K562 (cell line): ENCODE results near the gene CYSTM1. TPM values are rescaled to one million over a fixed set of nuclear protein-coding genes. Genes with fewer than 3 reads are reported as not detected.

Experiments used
- ATAC-seq: fragments of 200-7000 bp; cut with Tn5 transposase; 3 replicates; pipeline ENCODE4 v1.9.1; 2020; ENCODE audit warnings: moderate library complexity
- BruUV-seq: library from RNA; stranded (reverse); fragments of 400-500 nt; replicated peaks from 2 replicates; lab custom pipeline; 2021; lab: Mats Ljungman, UMichigan
- CTCF ChIA-PET: fragments of 300-600 bp; formaldehyde crosslinking; extraction: SDS; loops from one replicate; lab custom pipeline; 2021; ENCODE audit warnings: low intra/inter-chr PET ratio; lab: Yijun Ruan, JAX
- POLR2A ChIA-PET: fragments of 300-600, 350-650 bp; sonication (Branson Sonifier 250); formaldehyde crosslinking; extraction: SDS; loops from one replicate; lab custom pipeline; 2021; ENCODE audit warnings: antibody characterized with exemption, inconsistent platforms; lab: Yijun Ruan, JAX
- DNase-seq, 4 experiments: peaks; one replicate each; pipeline versions ENCODE4 v3.0.0 to v3.0.0-alpha.2; 2011 to 2018; ENCODE audit warnings: low spot score in 3 of 4, mixed read lengths in 3 of 4; ENCODE audit errors: extremely low read depth in 1 of 4
- FAIRE-seq: peaks from 2 replicates; lab custom pipeline; 2011; peaks lifted over from hg19 to GRCh38; lab: Jason Lieb, UNC
- H2AFZ ChIP-seq: 2 replicates; pipeline ENCODE4 v1.6.0; 2011; ENCODE audit warnings: low read depth, low read length, control low read depth, inconsistent platforms
- H3K27ac ChIP-seq: fragments of 200-600 bp; 3 replicates; pipeline ENCODE4 v1.8.0; 2011; ENCODE audit warnings: low read depth, mild to moderate bottlenecking, control low read depth, inconsistent platforms, low read length, moderate library complexity, mixed read lengths; ENCODE audit errors: extremely low read depth
- H3K27me3 ChIP-seq, 2 experiments: fragments of 300-600 bp in 1 of 2; 2 replicates in 1 of 2; 3 replicates in 1 of 2; pipeline versions ENCODE4 v1.6.0 to v1.8.0; 2011; ENCODE audit warnings: inconsistent platforms in 2 of 2, low read length in 2 of 2, mild to moderate bottlenecking in 1 of 2, mixed read lengths in 1 of 2, moderate library complexity in 1 of 2; ENCODE audit not compliant: control insufficient read depth in 2 of 2, insufficient read depth in 2 of 2
- H3K36me3 ChIP-seq: fragments of 300-600 bp; 3 replicates; pipeline ENCODE4 v1.8.0; 2011; ENCODE audit warnings: mild to moderate bottlenecking, low read length, inconsistent platforms; ENCODE audit not compliant: control insufficient read depth, insufficient read depth
- H3K4me1 ChIP-seq, 2 experiments: fragments of 200-600 bp in 1 of 2; replicated peaks in 1 of 2; 2 replicates in 1 of 2; 3 replicates in 1 of 2; pipeline versions ENCODE4 v1.5.1 to v1.8.0; 2011; ENCODE audit warnings: inconsistent platforms in 2 of 2, low read length in 2 of 2, mild to moderate bottlenecking in 1 of 2, mixed read lengths in 1 of 2, moderate library complexity in 1 of 2; ENCODE audit not compliant: control insufficient read depth in 2 of 2, insufficient read depth in 2 of 2
- H3K4me2 ChIP-seq: 2 replicates; pipeline ENCODE4 v1.6.1; 2011; ENCODE audit warnings: low read length, control low read depth, inconsistent platforms, mixed read lengths; ENCODE audit not compliant: insufficient read depth
- H3K4me3 ChIP-seq: fragments of 200-600 bp; sonication (generic), shearing (Covaris generic); 2 replicates; pipeline ENCODE4 v1.5.1; 2016; ENCODE audit warnings: control low read depth, inconsistent platforms
- H3K79me2 ChIP-seq: fragments of 200-600 bp; 3 replicates; pipeline ENCODE4 v1.8.0; 2011; ENCODE audit warnings: low read length, inconsistent platforms; ENCODE audit not compliant: control insufficient read depth, insufficient read depth
- H3K9ac ChIP-seq, 2 experiments: 2 replicates each; pipeline versions ENCODE4 v1.6.0 to v1.6.1; 2011; ENCODE audit warnings: low read depth in 2 of 2, low read length in 2 of 2, control low read depth in 1 of 2, inconsistent platforms in 1 of 2, mild to moderate bottlenecking in 1 of 2, mixed read lengths in 1 of 2; ENCODE audit not compliant: insufficient read depth in 1 of 2
- H3K9me1 ChIP-seq: one replicate; pipeline ENCODE4 v1.6.0; 2011; ENCODE audit warnings: inconsistent platforms, mild to moderate bottlenecking, low read length, moderate library complexity; ENCODE audit not compliant: control insufficient read depth, insufficient read depth
- H3K9me3 ChIP-seq: replicated peaks from 2 replicates; pipeline ENCODE4 v1.5.1; 2011; ENCODE audit warnings: low read depth, low read length, inconsistent platforms; ENCODE audit not compliant: control insufficient read depth, insufficient read depth
- H4K20me1 ChIP-seq: replicated peaks from 2 replicates; pipeline ENCODE4 v1.6.1; 2011; ENCODE audit warnings: low read length, inconsistent platforms, mixed read lengths; ENCODE audit not compliant: control insufficient read depth, insufficient read depth
- BDP1 ChIP-seq: IDR thresholded peaks from 3 replicates; pipeline ENCODE4 v1.6.1; 2011; ENCODE audit not compliant: insufficient read length, insufficient read depth
- CBFB ChIP-seq: sonication (generic); formaldehyde crosslinking; IDR thresholded peaks from 2 replicates; pipeline ENCODE4 v1.4.0; 2020; ENCODE audit warnings: mild to moderate bottlenecking, missing genetic modification reagents
- E2F3 ChIP-seq: fragments of 250-450 bp; sonication (Bioruptor Pico); IDR thresholded peaks from 2 replicates; pipeline ENCODE4 v1.4.0; 2020; ENCODE audit warnings: mild to moderate bottlenecking
- E4F1 ChIP-seq: fragments of 250-450 bp; sonication (Bioruptor Pico); IDR thresholded peaks from 2 replicates; pipeline ENCODE4 v1.5.0; 2021; ENCODE audit warnings: mild to moderate bottlenecking, borderline replicate concordance
- ETS2 ChIP-seq: IDR thresholded peaks from 2 replicates; pipeline ENCODE4 v1.6.1; 2016; ENCODE audit warnings: borderline replicate concordance, missing genetic modification characterization, mild to moderate bottlenecking, moderate library complexity, missing compliant biosample characterization; ENCODE audit not compliant: poor library complexity, severe bottlenecking
- ID3 ChIP-seq, 2 experiments: fragments of 250-450 bp in 1 of 2; fragments of 450-650 bp in 1 of 2; sonication (Bioruptor Pico) in 1 of 2; IDR thresholded peaks; 2 replicates each; pipeline versions ENCODE4 v1.6.1 to v1.8.0; 2016 to 2021; ENCODE audit warnings: mild to moderate bottlenecking in 2 of 2, moderate library complexity in 2 of 2, missing compliant biosample characterization in 1 of 2, missing genetic modification characterization in 1 of 2
- MYC ChIP-seq, 2 experiments: fragments of 250-450 bp in 1 of 2; sonication (Bioruptor Pico) in 1 of 2; IDR thresholded peaks; 2 replicates each; pipeline versions ENCODE4 v1.5.1 to v1.6.1; 2012 to 2021; ENCODE audit warnings: low read depth in 2 of 2, borderline replicate concordance in 1 of 2, improper control_type of control experiment in 1 of 2, low read length in 1 of 2, mild to moderate bottlenecking in 1 of 2, moderate library complexity in 1 of 2
- PKNOX1 ChIP-seq: fragments of 450-650 bp; IDR thresholded peaks from 2 replicates; pipeline ENCODE4 v1.6.1; 2016
- PRPF4 ChIP-seq: fragments of 200-400 bp; formaldehyde crosslinking; IDR thresholded peaks from one replicate; pipeline ENCODE4 v1.6.1; 2017; ENCODE audit warnings: low read length, low read depth, mild to moderate bottlenecking; ENCODE audit not compliant: insufficient read depth, poor library complexity, severe bottlenecking
- RFX7 ChIP-seq: fragments of 250-450 bp; sonication (Bioruptor Pico); IDR thresholded peaks from 2 replicates; pipeline ENCODE4 v1.5.1; 2021; ENCODE audit warnings: mild to moderate bottlenecking
- SETDB1 ChIP-seq: IDR thresholded peaks from one replicate; pipeline ENCODE4 v1.6.1; 2012; ENCODE audit warnings: low read length, control low read depth, inconsistent platforms
- SP2 ChIP-seq: IDR thresholded peaks from 2 replicates; pipeline ENCODE4 v1.6.1; 2011; ENCODE audit warnings: mild to moderate bottlenecking, low read depth, low read length, moderate library complexity; ENCODE audit not compliant: poor library complexity, severe bottlenecking; ENCODE audit errors: extremely low read depth
- TARDBP ChIP-seq: fragments of 450-650 bp; IDR thresholded peaks from 2 replicates; pipeline ENCODE4 v1.6.1; 2016
- ZNF584 ChIP-seq: fragments of 200-800 bp; sonication (Bioruptor generic); IDR thresholded peaks from 2 replicates; pipeline ENCODE4 v1.6.1; 2016; ENCODE audit warnings: low read depth, mild to moderate bottlenecking, missing genetic modification characterization, missing compliant biosample characterization
- ZNF77 ChIP-seq: fragments of 250-450 bp; sonication (Bioruptor Pico); IDR thresholded peaks from 2 replicates; pipeline ENCODE4 v1.5.0; 2020
- WGBS: fragments of 100-300 bp; shearing (Covaris generic); methylation state at CpG from one replicate; pipeline ENCODE4 v1.1.6; 2016; ENCODE audit warnings: low coverage, mixed read lengths; ENCODE audit not compliant: insufficient coverage; ENCODE audit errors: missing lambda C conversion rate; 5-methylcytosine and 5-hydroxymethylcytosine counted together
- in situ Hi-C: fragments of 300-500 bp; cut with MboI; formaldehyde crosslinking; loops from 4 replicates; pipeline ENCODE4 v1.15.0; 2018; ENCODE audit warnings: inconsistent platforms, mixed read lengths
- intact Hi-C: fragments of 100-400 bp; cut with micrococcal nuclease; formaldehyde crosslinking; loops from 2 replicates; pipeline ENCODE4 v1.14.2; 2022
- polyA plus RNA-seq, 8 experiments: library from polyadenylated mRNA; depleted of rRNA in 4 of 8; stranded (reverse) in 5 of 8; unstranded in 3 of 8; fragments of >200 nt; fragmentation: Nextera tagmentation in 2 of 8; fragmentation: Illumina TruSeq in 1 of 8; extraction: Ambion mirVana in 2 of 8; extraction: Trizol in 1 of 8; gene quantifications; 2 replicates each; pipeline versions ENCODE4 v1.2.1 to v1.2.3, GENCODE V29; 2011 to 2014; ENCODE audit warnings: inconsistent platforms in 1 of 8, missing spikeins in 1 of 8
- total RNA-seq, 7 experiments: library from RNA; depleted of rRNA in 6 of 7; stranded (reverse); fragments of >200 nt in 6 of 7; fragmentation: Illumina TruSeq in 2 of 7; extraction: Trizol in 2 of 7; gene quantifications; 2 replicates each; pipeline versions ENCODE4 v1.2.1 to v1.2.3, GENCODE V29; 2011 to 2021; ENCODE audit warnings: low replicate concordance in 1 of 7

CYSTM1 gene
- total and polyA plus RNA-seq, 9 of the 15 experiments (the other 6 are each of a cell fraction or from before 2014, with no cell fraction given): 76.1 to 422 (median 108) TPM

GRCh38 chr5:140228364-140228837 lies 53.4 kb downstream of the CYSTM1 start (continued):
- TF ChIP-seq SETDB1 (no peak), ID3 (CRISPR knock-in tag; IDR thresholded peaks at IDR 0.05) (no peak), ID3 (tag; IDR thresholded peaks at IDR 0.05) (no peak), RFX7 (no peak), BDP1 (no peak)

- H4K20me1 ChIP-seq: 0 out of 2 replicates have a peak, but pooled peaks cover 8% of the 10 kb centered on the region
- intact Hi-C loops (no loop called here), in situ Hi-C loops (no loop called here)
- WGBS: 57% methylated on average over 1 of the region's 1 CpG
- H2AFZ ChIP-seq: no peak overlapping the region
- H3K27me3 ChIP-seq: no peaks in the 10 kb centered on the region
- no peak overlapping the region for H3K9ac ChIP-seq
- ChIA-PET POLR2A (interaction anchor here (0.8 to 2.5 kb wide), 2 partner anchors 9 kb away, joined by 3 to 8 read pairs; no protein-coding TSS in a partner anchor), CTCF (no interaction called here)
- H3K9me1 ChIP-seq: no peaks in the 10 kb centered on the region
- FAIRE-seq (no peak), ATAC-seq (no peak), DNase-seq (no peak)
- H3K27ac ChIP-seq: no peak overlapping the region
- BruUV-seq: no TSS peak
- no peak overlapping the region for H3K4me3 ChIP-seq
- peaks cover 18% of the 10 kb centered on the region for H3K79me2 ChIP-seq
- no peak overlapping the region for H3K4me2 ChIP-seq
- H3K4me1 ChIP-seq: peaks cover 2 to 5% of the 10 kb centered on the region in 2 experiments; a peak in 2 of 5 replicates
- H3K9me3 ChIP-seq: no peaks in the 10 kb centered on the region
- no peaks in the 10 kb centered on the region; the same call in 1 of the 3 replicates for H3K36me3 ChIP-seq
- no peak for TF ChIP-seq E2F3
- no peak for TF ChIP-seq ETS2 (tag)
- no peak for TF ChIP-seq TARDBP
- no peak for TF ChIP-seq CBFB (CRISPR knock-in tag)
- TF ChIP-seq E4F1 (CRISPR knock-in tag): no peak
- no peak for TF ChIP-seq ZNF77 (CRISPR knock-in tag)
- no peak for TF ChIP-seq ZNF584 (CRISPR knock-in tag)
- TF ChIP-seq PRPF4: no peak
- TF ChIP-seq PKNOX1: no peak
- TF ChIP-seq SP2: no peak
- TF ChIP-seq MYC (IDR thresholded peaks at IDR 0.05; ENCODE audit: low read depth, low read length): no peak
- no peak for TF ChIP-seq MYC (CRISPR knock-in tag; IDR thresholded peaks at IDR 0.05; ENCODE audit: borderline replicate concordance, low read depth)
These were observed 55.4 kb downstream of the CYSTM1 start for GRCh38 chr5:140230373-140230772.
